ENCODE results near the gene BCL2A1. TPM values are rescaled to one million over a fixed set of nuclear protein-coding genes. Genes with fewer than 3 reads are reported as not detected.

Gene BCL2A1
- total RNA-seq, 4 donors from 2014 or later: 16.2 TPM; not detected in 3

DNA sequence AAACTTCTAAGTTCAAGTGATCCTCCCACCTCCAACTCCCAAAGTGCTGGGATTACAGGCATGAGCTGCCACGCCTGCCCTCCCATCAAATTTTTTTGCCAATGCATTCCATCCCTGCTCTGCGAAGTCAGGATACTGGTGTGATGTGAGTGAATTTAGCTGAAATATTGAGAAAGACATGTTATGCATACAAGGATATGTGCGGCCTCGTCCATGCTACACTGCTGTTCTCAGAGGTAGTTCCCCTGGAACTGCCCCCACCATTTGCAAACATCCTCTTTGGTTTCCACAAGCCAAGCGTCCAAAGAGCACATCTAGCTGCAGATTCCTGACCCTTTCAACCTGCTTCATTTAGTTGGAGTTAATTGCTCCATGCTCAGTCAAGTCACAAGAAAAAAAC, 36.5 kb upstream of the BCL2A1 start:
- no peaks in the 10 kb centered on the region for H3K4me1 ChIP-seq
- no peak overlapping the region for H3K27ac ChIP-seq (replicated peaks in 1 of 4)
- no peak overlapping the region for H3K4me3 ChIP-seq
- TF ChIP-seq POLR2A (IDR thresholded peaks at IDR 0.05; ENCODE audit: low read depth): no peak
- TF ChIP-seq EP300 (IDR thresholded peaks at IDR 0.05): no peak
- TF ChIP-seq, protein P1, sequence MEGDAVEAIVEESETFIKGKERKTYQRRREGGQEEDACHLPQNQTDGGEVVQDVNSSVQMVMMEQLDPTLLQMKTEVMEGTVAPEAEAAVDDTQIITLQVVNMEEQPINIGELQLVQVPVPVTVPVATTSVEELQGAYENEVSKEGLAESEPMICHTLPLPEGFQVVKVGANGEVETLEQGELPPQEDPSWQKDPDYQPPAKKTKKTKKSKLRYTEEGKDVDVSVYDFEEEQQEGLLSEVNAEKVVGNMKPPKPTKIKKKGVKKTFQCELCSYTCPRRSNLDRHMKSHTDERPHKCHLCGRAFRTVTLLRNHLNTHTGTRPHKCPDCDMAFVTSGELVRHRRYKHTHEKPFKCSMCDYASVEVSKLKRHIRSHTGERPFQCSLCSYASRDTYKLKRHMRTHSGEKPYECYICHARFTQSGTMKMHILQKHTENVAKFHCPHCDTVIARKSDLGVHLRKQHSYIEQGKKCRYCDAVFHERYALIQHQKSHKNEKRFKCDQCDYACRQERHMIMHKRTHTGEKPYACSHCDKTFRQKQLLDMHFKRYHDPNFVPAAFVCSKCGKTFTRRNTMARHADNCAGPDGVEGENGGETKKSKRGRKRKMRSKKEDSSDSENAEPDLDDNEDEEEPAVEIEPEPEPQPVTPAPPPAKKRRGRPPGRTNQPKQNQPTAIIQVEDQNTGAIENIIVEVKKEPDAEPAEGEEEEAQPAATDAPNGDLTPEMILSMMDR (IDR thresholded peaks at IDR 0.05): no peak
- TF ChIP-seq POLR2AphosphoS5 (IDR thresholded peaks at IDR 0.05): no peak
- DNase-seq (ENCODE audit: extremely low spot score): no peak
- H3K36me3 ChIP-seq: no peaks in the 10 kb centered on the region
- H3K27me3 ChIP-seq: no peaks in the 10 kb centered on the region
- intact Hi-C loops (cut with DNase I): no loop called here
- H3K9me3 ChIP-seq: no peaks in the 10 kb centered on the region
- 98% methylated on average over 5 of the region's 5 CpGs for WGBS

DNA sequence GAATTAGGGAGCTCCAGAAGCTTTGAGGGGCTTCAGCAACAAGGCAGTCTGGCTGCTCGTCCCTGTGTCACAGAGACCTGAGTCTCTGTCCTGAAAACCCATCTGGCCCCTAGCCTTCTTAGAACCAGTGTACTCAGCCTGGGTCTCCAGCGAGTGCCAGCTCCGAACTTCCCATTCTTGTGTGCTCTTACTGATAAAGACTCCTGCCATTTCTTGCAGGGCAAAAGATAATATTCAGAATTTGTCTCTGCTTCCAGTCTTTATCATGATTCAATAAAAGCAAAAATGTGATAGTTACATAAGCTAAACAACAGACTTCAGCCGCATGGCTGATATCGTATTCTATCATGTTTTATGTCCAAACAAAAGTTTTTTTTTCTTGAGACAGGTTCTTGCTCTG, 36.0 kb upstream of the BCL2A1 start:
- Histone ChIP-seq H3K9me3 (no peaks in the 10 kb centered on the region), H3K27me3 (no peaks in the 10 kb centered on the region), H3K36me3 (no peaks in the 10 kb centered on the region), H3K4me3 (no peak overlapping the region), H3K27ac (replicated peaks in 1 of 4) (no peak overlapping the region), H3K4me1 (no peaks in the 10 kb centered on the region)
- WGBS: 77% methylated on average over 5 of the region's 5 CpGs
- no peak for DNase-seq (ENCODE audit: extremely low spot score)
- no peak for TF ChIP-seq POLR2AphosphoS5 (IDR thresholded peaks at IDR 0.05)
- TF ChIP-seq EP300 (IDR thresholded peaks at IDR 0.05): no peak
- TF ChIP-seq, protein P1 (IDR thresholded peaks at IDR 0.05): no peak
- no peak for TF ChIP-seq POLR2A (IDR thresholded peaks at IDR 0.05; ENCODE audit: low read depth)
- intact Hi-C loops (cut with DNase I): no loop called here

DNA sequence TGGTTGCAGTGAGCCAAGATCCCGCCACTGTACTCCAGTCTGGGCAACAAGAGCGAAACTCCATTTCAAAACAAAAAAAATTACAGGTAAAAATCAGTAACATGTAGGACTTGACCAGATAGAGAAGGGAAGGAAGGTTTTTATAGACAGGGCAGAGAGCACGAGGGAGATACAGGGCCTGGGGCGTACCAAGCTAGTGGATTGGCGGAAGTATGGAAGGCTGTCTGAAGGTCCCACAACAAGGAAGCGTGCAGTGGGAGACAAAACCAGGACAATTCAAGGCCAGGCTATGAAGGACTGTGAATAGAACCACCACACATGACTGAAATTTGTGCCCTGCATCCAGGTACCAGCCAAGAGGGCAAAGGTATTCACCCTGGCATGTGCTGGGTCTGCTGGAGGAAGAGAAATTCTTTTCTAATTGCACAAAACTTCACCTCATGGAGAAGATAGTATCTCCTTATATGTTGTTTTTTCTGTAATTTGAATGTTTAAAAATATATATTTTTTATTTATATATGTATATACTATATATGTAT, 33.0 kb upstream of the BCL2A1 start:
- Histone ChIP-seq H3K9me3 (no peaks in the 10 kb centered on the region), H3K36me3 (no peaks in the 10 kb centered on the region), H3K27me3 (no peaks in the 10 kb centered on the region), H3K27ac (replicated peaks in 1 of 4) (no peak overlapping the region), H3K4me1 (no peaks in the 10 kb centered on the region), H3K4me3 (no peak overlapping the region)
- intact Hi-C loops (cut with DNase I): no loop called here
- DNase-seq (ENCODE audit: extremely low spot score): no peak
- 88% methylated on average over 6 of the region's 6 CpGs for WGBS
- TF ChIP-seq EP300 (IDR thresholded peaks at IDR 0.05): no peak
- TF ChIP-seq POLR2AphosphoS5 (IDR thresholded peaks at IDR 0.05): no peak
- no peak for TF ChIP-seq POLR2A (IDR thresholded peaks at IDR 0.05; ENCODE audit: low read depth)
- TF ChIP-seq, protein P1 (IDR thresholded peaks at IDR 0.05): no peak

DNA sequence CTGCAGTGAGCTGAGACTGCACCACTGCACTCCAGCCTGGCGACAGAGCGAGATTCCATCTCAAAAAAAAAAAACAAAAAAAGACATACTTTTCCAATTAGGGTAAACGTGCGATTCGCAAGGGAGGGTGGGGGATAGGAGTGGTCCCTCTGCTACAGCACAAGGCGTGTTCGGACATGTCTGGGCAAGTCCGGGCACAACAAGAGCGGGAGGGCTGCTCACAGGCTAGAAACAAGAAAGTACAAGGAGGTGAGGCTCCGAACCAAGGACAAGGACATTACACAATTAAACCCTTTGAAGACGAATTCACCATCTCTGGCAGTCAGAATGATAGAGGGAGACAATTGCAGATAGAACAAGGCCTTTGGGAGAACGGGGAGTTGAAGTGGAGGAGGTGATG, 32.2 kb upstream of the BCL2A1 start:
- Histone ChIP-seq H3K27ac (replicated peaks in 1 of 4) (no peak overlapping the region), H3K4me1 (no peaks in the 10 kb centered on the region), H3K9me3 (no peaks in the 10 kb centered on the region), H3K36me3 (no peaks in the 10 kb centered on the region), H3K27me3 (no peaks in the 10 kb centered on the region), H3K4me3 (no peak overlapping the region)
- intact Hi-C loops (cut with DNase I): no loop called here
- no peak for TF ChIP-seq POLR2AphosphoS5 (IDR thresholded peaks at IDR 0.05)
- no peak for TF ChIP-seq POLR2A (IDR thresholded peaks at IDR 0.05; ENCODE audit: low read depth)
- no peak for TF ChIP-seq EP300 (IDR thresholded peaks at IDR 0.05)
- TF ChIP-seq, protein P1 (IDR thresholded peaks at IDR 0.05): no peak
- no peak for DNase-seq (ENCODE audit: extremely low spot score)
- 91% methylated on average over 12 of the region's 12 CpGs for WGBS

DNA sequence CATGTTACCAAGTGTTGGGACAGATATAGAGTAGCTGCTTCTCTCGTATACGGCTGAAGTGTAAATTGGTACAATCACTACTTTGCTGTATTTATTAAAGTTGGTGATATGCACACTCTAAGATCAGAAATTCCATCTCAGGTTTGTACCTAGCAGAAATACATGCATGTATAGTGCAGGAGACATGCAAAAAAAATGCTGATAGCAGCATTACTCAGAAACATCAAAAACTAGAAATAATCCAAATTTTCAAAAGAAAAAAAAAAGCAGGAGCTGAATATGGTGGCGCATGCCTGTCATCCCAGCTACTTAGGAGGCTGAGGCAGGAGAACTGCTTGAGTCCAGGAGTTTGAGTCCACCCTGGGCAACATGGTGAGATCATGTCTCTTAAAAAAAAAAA, 31.3 kb upstream of the BCL2A1 start:
- Histone ChIP-seq H3K4me3 (no peak overlapping the region), H3K27me3 (no peaks in the 10 kb centered on the region), H3K9me3 (no peaks in the 10 kb centered on the region), H3K27ac (replicated peaks in 1 of 4) (no peak overlapping the region), H3K4me1 (no peaks in the 10 kb centered on the region), H3K36me3 (no peaks in the 10 kb centered on the region)
- no peak for DNase-seq (ENCODE audit: extremely low spot score)
- no peak for TF ChIP-seq POLR2AphosphoS5 (IDR thresholded peaks at IDR 0.05)
- TF ChIP-seq, protein P1 (IDR thresholded peaks at IDR 0.05): no peak
- TF ChIP-seq EP300 (IDR thresholded peaks at IDR 0.05): no peak
- no peak for TF ChIP-seq POLR2A (IDR thresholded peaks at IDR 0.05; ENCODE audit: low read depth)
- intact Hi-C loops (cut with DNase I): no loop called here
- 92% methylated on average over 3 of the region's 3 CpGs for WGBS
